ENCODE data around the gene ZCWPW1. TPM values are rescaled to one million over a fixed set of nuclear protein-coding genes. Genes with fewer than 3 reads are reported as not detected.

ZCWPW1 gene
- total RNA-seq, 1 donor from 2014 or later = 5.4 TPM

Other genes with a start within 250 kb of the ZCWPW1 start
- not detected for gene PVRIG, start 208.8 kb downstream of the ZCWPW1 start, total RNA-seq
- not detected for gene SPDYE3, start 121.0 kb downstream of the ZCWPW1 start, total RNA-seq
- 8.8 TPM for gene PILRB, start 70.6 kb downstream of the ZCWPW1 start, total RNA-seq
- 3.6 TPM for gene PILRA, start 55.2 kb downstream of the ZCWPW1 start, total RNA-seq
- 22.2 TPM for gene MEPCE, start 1.1 kb upstream of the ZCWPW1 start, total RNA-seq
- gene PPP1R35, start 7.8 kb upstream of the ZCWPW1 start, total RNA-seq = 10.9 TPM
- 0.81 TPM for gene SPACDR, start 35.6 kb upstream of the ZCWPW1 start, total RNA-seq
- 47.4 TPM for gene TSC22D4, start 50.5 kb upstream of the ZCWPW1 start, total RNA-seq
- gene NYAP1, start 55.2 kb upstream of the ZCWPW1 start, total RNA-seq = 0.16 TPM
- gene AGFG2, start 110.5 kb upstream of the ZCWPW1 start, total RNA-seq = 19.8 TPM
- gene SAP25, start 145.2 kb upstream of the ZCWPW1 start, total RNA-seq = 0.54 TPM
- 22.8 TPM for gene LRCH4, start 157.4 kb upstream of the ZCWPW1 start, total RNA-seq
- 0.35 TPM for gene FBXO24, start 157.6 kb upstream of the ZCWPW1 start, total RNA-seq
- gene PCOLCE, start 173.7 kb upstream of the ZCWPW1 start, total RNA-seq = 42.2 TPM
- gene MOSPD3, start 183.8 kb upstream of the ZCWPW1 start, total RNA-seq = 9.3 TPM
- gene TFR2, start 212.8 kb upstream of the ZCWPW1 start, total RNA-seq = 0.13 TPM
- gene ACTL6B, start 227.7 kb upstream of the ZCWPW1 start, total RNA-seq = not detected
- 101 TPM for gene GNB2, start 245.0 kb upstream of the ZCWPW1 start, total RNA-seq

Measured in Right ventricle myocardium superior (tissue), 1 donor.